Measurements from ENCODE around the gene ZNF691. TPM values are rescaled to one million over a fixed set of nuclear protein-coding genes. Genes with fewer than 3 reads are reported as not detected.
"Not testable (repeated sequence)": the region's sequence is repeated elsewhere in the genome, so short reads cannot be mapped to it uniquely, and the experiment has no call there.

The ZNF691 gene, protein sequence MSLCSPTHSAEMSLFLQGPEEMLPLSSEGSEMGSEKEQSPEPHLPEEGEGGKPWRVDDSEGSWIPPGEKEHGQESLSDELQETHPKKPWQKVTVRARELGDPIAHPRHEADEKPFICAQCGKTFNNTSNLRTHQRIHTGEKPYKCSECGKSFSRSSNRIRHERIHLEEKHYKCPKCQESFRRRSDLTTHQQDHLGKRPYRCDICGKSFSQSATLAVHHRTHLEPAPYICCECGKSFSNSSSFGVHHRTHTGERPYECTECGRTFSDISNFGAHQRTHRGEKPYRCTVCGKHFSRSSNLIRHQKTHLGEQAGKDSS
- total RNA-seq (2014; rRNA removed; shearing (Covaris generic); ENCODE audit: low replicate concordance), result 15.4 and 18.3 TPM in 2 replicates

DNA sequence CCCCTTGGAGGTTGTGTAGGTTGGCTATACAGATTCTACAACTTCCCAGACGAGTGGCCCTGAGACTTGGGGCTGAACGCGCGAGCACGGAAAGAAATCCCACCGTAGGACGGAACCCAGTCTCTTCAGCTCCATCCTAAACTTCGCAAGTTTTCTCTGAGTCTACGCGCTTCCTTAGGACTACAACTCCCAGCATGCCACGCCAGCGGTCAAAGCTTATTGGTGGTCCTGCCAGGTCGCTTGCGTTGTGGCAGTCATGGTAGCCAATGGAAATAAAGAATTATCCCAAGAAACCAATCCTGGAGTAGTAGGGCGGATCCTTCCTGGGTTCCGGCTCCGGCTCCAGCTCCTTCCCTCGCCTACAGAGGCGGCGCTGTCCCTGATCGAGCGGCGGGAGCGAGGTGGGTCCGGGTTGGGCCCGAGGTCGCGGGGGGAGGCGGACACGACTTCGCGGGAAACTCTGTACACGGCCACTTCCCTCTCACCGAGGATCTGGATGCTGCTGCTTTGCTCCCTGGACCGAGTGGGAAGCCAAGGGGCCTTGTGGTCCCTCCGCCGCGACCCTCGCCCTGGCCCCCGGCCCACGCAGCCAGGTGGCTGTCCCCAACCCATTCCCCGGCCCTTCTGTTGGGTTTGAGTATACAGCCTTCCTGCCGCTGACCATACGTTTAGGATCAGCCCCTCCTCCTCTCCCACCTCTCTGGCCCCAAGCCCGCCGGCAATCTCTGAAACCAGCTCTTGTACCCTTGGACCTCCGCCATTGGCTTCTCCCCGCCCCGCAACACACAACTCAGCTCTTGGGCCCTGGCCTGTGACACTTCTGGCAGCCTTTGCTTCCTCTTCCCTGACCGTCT lies at the start of gene ZNF691:
Gene ZNF691, plus strand, starts transcription at position 357 of the 854 bp plus-strand sequence. CDS start 3,046 bp downstream, outside the sequence.
- Histone ChIP-seq H3K36me3 (ENCODE audit: insufficient read depth, low read length) (peaks cover 22% of the 10 kb centered on the region), H4K20me1 (ENCODE audit: insufficient read depth, low read depth, low read length) (no peaks in the 10 kb centered on the region), H3K9ac (ENCODE audit: low read length) (peak within 1 kb of the TSS; percentile 88), H3K4me2 (ENCODE audit: low read depth, low read length, poor library complexity, severe bottlenecking) (peak within 1 kb of the TSS; percentile 83), H3K9me3 (ENCODE audit: low read length) (no peaks in the 10 kb centered on the region), H3K27me3 (ENCODE audit: low read length) (no peaks in the 10 kb centered on the region), H2AFZ (ENCODE audit: low read length) (peak within 1 kb of the TSS; percentile 90), H3K27ac (ENCODE audit: low read length) (peak within 1 kb of the TSS; percentile 62), H3K4me1 (ENCODE audit: low read length) (peaks cover 46% of the 10 kb centered on the region), H3K79me2 (ENCODE audit: low read length) (peaks cover 27% of the 10 kb centered on the region), H3K9me2 (replicated peaks; ENCODE audit: insufficient read depth, low read length) (no peaks in the 10 kb centered on the region), H3K4me3 (ENCODE audit: low read length) (peak within 1 kb of the TSS; percentile 81)
- peak; percentile 98 for DNase-seq

DNA sequence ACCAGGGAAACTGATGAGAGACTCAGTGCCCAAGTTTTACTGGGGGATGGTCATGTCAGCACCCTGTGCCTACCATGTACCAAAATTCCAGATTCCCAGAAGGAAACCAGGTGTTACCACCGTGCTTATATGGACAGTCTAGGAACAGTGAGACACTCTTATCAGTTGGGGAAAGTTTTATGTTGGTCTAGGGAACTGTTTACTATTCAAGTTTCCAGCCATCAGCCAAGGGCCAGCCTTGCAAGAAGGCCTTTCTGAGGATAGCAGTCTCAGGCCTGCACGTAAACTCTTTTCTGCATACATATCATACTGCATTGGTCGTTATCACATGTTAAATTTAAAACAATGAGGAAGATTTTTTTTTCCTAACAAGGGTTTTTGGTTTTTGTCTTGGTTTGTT lies 49.0 kb upstream of the ZNF691 start:
- Histone ChIP-seq H3K36me3 (ENCODE audit: insufficient read depth, low read length) (no peaks in the 10 kb centered on the region), H2AFZ (ENCODE audit: low read length) (no peak overlapping the region), H3K79me2 (ENCODE audit: low read length) (no peaks in the 10 kb centered on the region), H4K20me1 (ENCODE audit: insufficient read depth, low read depth, low read length) (no peaks in the 10 kb centered on the region), H3K27me3 (ENCODE audit: low read length) (no peaks in the 10 kb centered on the region), H3K4me3 (ENCODE audit: low read length) (no peak overlapping the region), H3K4me1 (ENCODE audit: low read length) (no peaks in the 10 kb centered on the region), H3K9me3 (ENCODE audit: low read length) (no peaks in the 10 kb centered on the region), H3K9me2 (replicated peaks; ENCODE audit: insufficient read depth, low read length) (no peaks in the 10 kb centered on the region), H3K27ac (ENCODE audit: low read length) (no peak overlapping the region), H3K9ac (ENCODE audit: low read length) (no peak overlapping the region), H3K4me2 (ENCODE audit: low read depth, low read length, poor library complexity, severe bottlenecking) (no peak overlapping the region)
- no peak for DNase-seq

- H3K4me1 ChIP-seq (ENCODE audit: low read length), result no peaks in the 10 kb centered on the region
- H3K27ac ChIP-seq (ENCODE audit: low read length), result no peak overlapping the region
- H3K79me2 ChIP-seq (ENCODE audit: low read length), result no peaks in the 10 kb centered on the region
- H3K4me2 ChIP-seq (ENCODE audit: low read depth, low read length, poor library complexity, severe bottlenecking), result no peak overlapping the region
- H4K20me1 ChIP-seq (ENCODE audit: insufficient read depth, low read depth, low read length), result no peaks in the 10 kb centered on the region
- no peaks in the 10 kb centered on the region for H3K9me2 ChIP-seq (replicated peaks; ENCODE audit: insufficient read depth, low read length)
- no peaks in the 10 kb centered on the region for H3K27me3 ChIP-seq (ENCODE audit: low read length)
- no peak for DNase-seq
- H2AFZ ChIP-seq (ENCODE audit: low read length), result no peak overlapping the region
- H3K9me3 ChIP-seq (ENCODE audit: low read length), result no peaks in the 10 kb centered on the region
- no peaks in the 10 kb centered on the region for H3K36me3 ChIP-seq (ENCODE audit: insufficient read depth, low read length)
- H3K9ac ChIP-seq (ENCODE audit: low read length), result no peak overlapping the region
- no peak overlapping the region for H3K4me3 ChIP-seq (ENCODE audit: low read length)
Measured at GRCh38 chr1:42797979-42798378, 48.4 kb upstream of the ZNF691 start.

- no peak overlapping the region for H2AFZ ChIP-seq (ENCODE audit: low read length)
- H3K9me2 ChIP-seq (replicated peaks; ENCODE audit: insufficient read depth, low read length), result no peaks in the 10 kb centered on the region
- H3K27me3 ChIP-seq (ENCODE audit: low read length), result no peaks in the 10 kb centered on the region
- H3K79me2 ChIP-seq (ENCODE audit: low read length), result no peaks in the 10 kb centered on the region
- no peaks in the 10 kb centered on the region for H3K9me3 ChIP-seq (ENCODE audit: low read length)
- H4K20me1 ChIP-seq (ENCODE audit: insufficient read depth, low read depth, low read length), result no peaks in the 10 kb centered on the region
- H3K4me3 ChIP-seq (ENCODE audit: low read length), result no peak overlapping the region
- DNase-seq, result no peak
- H3K27ac ChIP-seq (ENCODE audit: low read length), result no peak overlapping the region
- no peaks in the 10 kb centered on the region for H3K4me1 ChIP-seq (ENCODE audit: low read length)
- H3K36me3 ChIP-seq (ENCODE audit: insufficient read depth, low read length), result no peaks in the 10 kb centered on the region
- H3K9ac ChIP-seq (ENCODE audit: low read length), result no peak overlapping the region
- H3K4me2 ChIP-seq (ENCODE audit: low read depth, low read length, poor library complexity, severe bottlenecking), result no peak overlapping the region
Measured at GRCh38 chr1:42801832-42802473, 44.5 kb upstream of the ZNF691 start.

GRCh38 chr1:42806171-42806570 lies 40.2 kb upstream of the ZNF691 start:
- H4K20me1 ChIP-seq (ENCODE audit: insufficient read depth, low read depth, low read length), result no peaks in the 10 kb centered on the region
- no peaks in the 10 kb centered on the region for H3K79me2 ChIP-seq (ENCODE audit: low read length)
- no peaks in the 10 kb centered on the region for H3K9me2 ChIP-seq (replicated peaks; ENCODE audit: insufficient read depth, low read length)
- no peak overlapping the region for H3K4me2 ChIP-seq (ENCODE audit: low read depth, low read length, poor library complexity, severe bottlenecking)
- no peaks in the 10 kb centered on the region for H3K4me1 ChIP-seq (ENCODE audit: low read length)
- no peak overlapping the region for H3K4me3 ChIP-seq (ENCODE audit: low read length)
- H3K9me3 ChIP-seq (ENCODE audit: low read length), result no peaks in the 10 kb centered on the region
- H3K9ac ChIP-seq (ENCODE audit: low read length), result no peak overlapping the region
- H2AFZ ChIP-seq (ENCODE audit: low read length), result no peak overlapping the region
- no peaks in the 10 kb centered on the region for H3K36me3 ChIP-seq (ENCODE audit: insufficient read depth, low read length)
- no peak for DNase-seq
- H3K27ac ChIP-seq (ENCODE audit: low read length), result no peak overlapping the region
- no peaks in the 10 kb centered on the region for H3K27me3 ChIP-seq (ENCODE audit: low read length)

GRCh38 chr1:42806593-42806992 lies 39.8 kb upstream of the ZNF691 start:
- DNase-seq, result no peak
- Histone ChIP-seq H3K27me3 (ENCODE audit: low read length) (no peaks in the 10 kb centered on the region), H3K36me3 (ENCODE audit: insufficient read depth, low read length) (no peaks in the 10 kb centered on the region), H4K20me1 (ENCODE audit: insufficient read depth, low read depth, low read length) (no peaks in the 10 kb centered on the region), H3K4me1 (ENCODE audit: low read length) (no peaks in the 10 kb centered on the region), H3K79me2 (ENCODE audit: low read length) (no peaks in the 10 kb centered on the region), H3K9ac (ENCODE audit: low read length) (no peak overlapping the region), H3K27ac (ENCODE audit: low read length) (no peak overlapping the region), H3K9me2 (replicated peaks; ENCODE audit: insufficient read depth, low read length) (no peaks in the 10 kb centered on the region), H3K9me3 (ENCODE audit: low read length) (no peaks in the 10 kb centered on the region), H3K4me2 (ENCODE audit: low read depth, low read length, poor library complexity, severe bottlenecking) (no peak overlapping the region), H2AFZ (ENCODE audit: low read length) (no peak overlapping the region), H3K4me3 (ENCODE audit: low read length) (no peak overlapping the region)

- Histone ChIP-seq H3K27ac (ENCODE audit: low read length) (no peak overlapping the region), H3K79me2 (ENCODE audit: low read length) (no peaks in the 10 kb centered on the region)
Measured at GRCh38 chr1:42807056-42807668, 39.3 kb upstream of the ZNF691 start.

GRCh38 chr1:42814815-42815214 lies 31.6 kb upstream of the ZNF691 start:
- not testable (repeated sequence) for H3K27ac ChIP-seq (ENCODE audit: low read length); H3K9me2 ChIP-seq (replicated peaks; ENCODE audit: insufficient read depth, low read length); H3K4me3 ChIP-seq (ENCODE audit: low read length); H3K36me3 ChIP-seq (ENCODE audit: insufficient read depth, low read length); H3K27me3 ChIP-seq (ENCODE audit: low read length); DNase-seq; H3K4me2 ChIP-seq (ENCODE audit: low read depth, low read length, poor library complexity, severe bottlenecking); H3K79me2 ChIP-seq (ENCODE audit: low read length); H4K20me1 ChIP-seq (ENCODE audit: insufficient read depth, low read depth, low read length); H2AFZ ChIP-seq (ENCODE audit: low read length); H3K9me3 ChIP-seq (ENCODE audit: low read length); H3K9ac ChIP-seq (ENCODE audit: low read length)
- peaks cover 16% of the 10 kb centered on the region for H3K4me1 ChIP-seq (ENCODE audit: low read length)

More at GRCh38 chr1:42807056-42807668, 39.3 kb upstream of the ZNF691 start:
- no peak overlapping the region for H3K9ac ChIP-seq (ENCODE audit: low read length)
- DNase-seq, result no peak
- no peaks in the 10 kb centered on the region for H3K9me3 ChIP-seq (ENCODE audit: low read length)
- no peak overlapping the region for H3K4me3 ChIP-seq (ENCODE audit: low read length)
- no peaks in the 10 kb centered on the region for H3K4me1 ChIP-seq (ENCODE audit: low read length)
- H3K36me3 ChIP-seq (ENCODE audit: insufficient read depth, low read length), result no peaks in the 10 kb centered on the region
- H3K9me2 ChIP-seq (replicated peaks; ENCODE audit: insufficient read depth, low read length), result no peaks in the 10 kb centered on the region
- H2AFZ ChIP-seq (ENCODE audit: low read length), result no peak overlapping the region
- no peak overlapping the region for H3K4me2 ChIP-seq (ENCODE audit: low read depth, low read length, poor library complexity, severe bottlenecking)
- H3K27me3 ChIP-seq (ENCODE audit: low read length), result no peaks in the 10 kb centered on the region
- no peaks in the 10 kb centered on the region for H4K20me1 ChIP-seq (ENCODE audit: insufficient read depth, low read depth, low read length)
